H1 (cell line): ENCODE data around the gene MRPS34. TPM values are rescaled to one million over a fixed set of nuclear protein-coding genes. Genes with fewer than 3 reads are reported as not detected.

Experiments
- CTCF ChIA-PET: fragments of 300-600 bp; sonication (Branson Sonifier 250); formaldehyde crosslinking; loops from one replicate; lab custom pipeline; 2021; ENCODE audit not compliant: partially characterized antibody; lab: Charles Lee
- POLR2A ChIA-PET: fragments of 300-600 bp; sonication (Branson Sonifier 250); formaldehyde crosslinking; loops from one replicate; lab custom pipeline; 2021; ENCODE audit warnings: inconsistent platforms; ENCODE audit not compliant: partially characterized antibody; lab: Charles Lee
- DNase-seq, 2 experiments: peaks; one replicate each; pipeline versions ENCODE4 v3.0.0 to v3.0.0-alpha.2; 2010 to 2022; ENCODE audit warnings: low spot score in 2 of 2, low read depth in 1 of 2, mixed read lengths in 1 of 2
- FAIRE-seq: peaks from 2 replicates; lab custom pipeline; 2011; peaks lifted over from hg19 to GRCh38; lab: Jason Lieb, UNC
- H2AFZ ChIP-seq: 2 replicates; pipeline ENCODE4 v1.8.1; 2012; ENCODE audit warnings: low read length, inconsistent platforms
- H2AK5ac ChIP-seq: 2 replicates; pipeline ENCODE4 v1.6.1; 2013; ENCODE audit warnings: low read depth, low read length
- H2BK120ac ChIP-seq: replicated peaks from 2 replicates; pipeline ENCODE3; 2013; ENCODE audit warnings: low read depth, low read length, inconsistent platforms
- H2BK12ac ChIP-seq: 2 replicates; pipeline ENCODE4 v1.6.1; 2013; ENCODE audit warnings: low read depth, low read length
- H2BK15ac ChIP-seq: 2 replicates; pipeline ENCODE4 v1.6.1; 2013; ENCODE audit warnings: low read length
- H2BK20ac ChIP-seq: 2 replicates; pipeline ENCODE4 v1.6.1; 2013; ENCODE audit warnings: low read length
- H2BK5ac ChIP-seq: 2 replicates; pipeline ENCODE4 v1.6.1; 2013; ENCODE audit warnings: low read depth, low read length
- H3K14ac ChIP-seq: 2 replicates; pipeline ENCODE4 v1.6.1; 2013; ENCODE audit warnings: inconsistent platforms; ENCODE audit not compliant: insufficient read length
- H3K18ac ChIP-seq: 2 replicates; pipeline ENCODE4 v1.6.1; 2013; ENCODE audit warnings: low read length; ENCODE audit errors: extremely low read depth
- H3K23ac ChIP-seq: 2 replicates; pipeline ENCODE4 v1.6.1; 2013; ENCODE audit warnings: inconsistent platforms; ENCODE audit not compliant: insufficient read length
- H3K23me2 ChIP-seq: 2 replicates; pipeline ENCODE4 v1.6.1; 2013; ENCODE audit warnings: low read depth, low read length
- H3K27ac ChIP-seq: 2 replicates; pipeline ENCODE4 v1.6.1; 2011; ENCODE audit warnings: low read depth, low read length, inconsistent platforms
- H3K27me3 ChIP-seq, 4 experiments: replicated peaks in 1 of 4; 1 replicate in 1 of 4; 2 replicates in 3 of 4; pipeline versions ENCODE4 v1.6.1 to v1.8.1; 2011 to 2013; ENCODE audit warnings: low read length in 3 of 4, mild to moderate bottlenecking in 3 of 4, inconsistent platforms in 2 of 4, mixed read lengths in 2 of 4, moderate library complexity in 1 of 4; ENCODE audit not compliant: control insufficient read depth in 3 of 4, insufficient read depth in 3 of 4; ENCODE audit errors: extremely low read depth in 1 of 4
- H3K36me3 ChIP-seq, 4 experiments: 2 replicates each; pipeline versions ENCODE4 v1.6.1 to v1.8.1; 2011 to 2013; ENCODE audit warnings: mild to moderate bottlenecking in 4 of 4, low read length in 3 of 4, moderate library complexity in 2 of 4, control low read depth in 1 of 4, inconsistent platforms in 1 of 4; ENCODE audit not compliant: insufficient read depth in 4 of 4, control insufficient read depth in 2 of 4
- H3K4ac ChIP-seq: replicated peaks from 2 replicates; pipeline ENCODE3; 2013; ENCODE audit warnings: low read length, low read depth, mixed read lengths, inconsistent platforms; ENCODE audit not compliant: insufficient read length
- H3K4me1 ChIP-seq, 4 experiments: replicated peaks in 1 of 4; 1 replicate in 1 of 4; 2 replicates in 3 of 4; pipeline versions ENCODE4 v1.6.1 to v1.8.1; 2011 to 2013; ENCODE audit warnings: low read length in 3 of 4, inconsistent platforms in 2 of 4, mixed read lengths in 1 of 4; ENCODE audit not compliant: insufficient read depth in 4 of 4, control insufficient read depth in 3 of 4
- H3K4me2 ChIP-seq, 2 experiments: 2 replicates each; pipeline versions ENCODE4 v1.6.1 to v1.8.1; 2011 to 2013; ENCODE audit warnings: low read depth in 2 of 2, low read length in 2 of 2, control low read depth in 1 of 2, inconsistent platforms in 1 of 2, mild to moderate bottlenecking in 1 of 2; ENCODE audit not compliant: insufficient read depth in 1 of 2
- H3K4me3 ChIP-seq, 4 experiments: fragments of 200-600, 300-600 bp in 1 of 4; sonication (generic), shearing (Covaris generic), sonication (Bioruptor Twin) in 1 of 4; 2 replicates each; pipeline versions ENCODE4 v1.5.1 to v1.8.1; 2011 to 2016; ENCODE audit warnings: low read length in 4 of 4, low read depth in 3 of 4, control low read depth in 2 of 4, inconsistent platforms in 2 of 4, mild to moderate bottlenecking in 2 of 4, mixed read lengths in 1 of 4, moderate library complexity in 1 of 4; ENCODE audit not compliant: insufficient read depth in 2 of 4; ENCODE audit errors: extremely low read depth in 1 of 4
- H3K56ac ChIP-seq: replicated peaks from 2 replicates; pipeline ENCODE3; 2013; ENCODE audit warnings: low read depth, mild to moderate bottlenecking, mixed read lengths, low read length, inconsistent platforms; ENCODE audit not compliant: insufficient read length
- H3K79me1 ChIP-seq: 2 replicates; pipeline ENCODE4 v1.6.1; 2013; ENCODE audit warnings: low read depth, low read length, control low read depth
- H3K79me2 ChIP-seq, 2 experiments: 2 replicates each; pipeline versions ENCODE4 v1.6.1 to v1.8.1; 2012 to 2013; ENCODE audit warnings: low read length in 2 of 2, mild to moderate bottlenecking in 2 of 2, inconsistent platforms in 1 of 2; ENCODE audit not compliant: insufficient read depth in 2 of 2, control insufficient read depth in 1 of 2
- H3K9ac ChIP-seq, 4 experiments: replicated peaks in 1 of 4; 1 replicate in 1 of 4; 2 replicates in 3 of 4; pipeline versions ENCODE4 v1.6.1 to v1.8.1; 2011 to 2013; ENCODE audit warnings: low read depth in 3 of 4, low read length in 3 of 4, control low read depth in 2 of 4, mild to moderate bottlenecking in 2 of 4, moderate library complexity in 2 of 4, inconsistent platforms in 1 of 4; ENCODE audit errors: extremely low read depth in 1 of 4
- H3K9me3 ChIP-seq, 2 experiments: 2 replicates each; pipeline versions ENCODE4 v1.6.1 to v1.8.1; 2012 to 2013; ENCODE audit warnings: mild to moderate bottlenecking in 2 of 2, moderate library complexity in 2 of 2, control low read depth in 1 of 2, inconsistent platforms in 1 of 2, low read depth in 1 of 2, low read length in 1 of 2, mixed read lengths in 1 of 2; ENCODE audit not compliant: insufficient read depth in 2 of 2
- H4K20me1 ChIP-seq, 2 experiments: replicated peaks in 1 of 2; 2 replicates each; pipeline versions ENCODE3 to v1.8.1; 2011 to 2013; ENCODE audit warnings: inconsistent platforms in 2 of 2, low read length in 2 of 2, mild to moderate bottlenecking in 1 of 2; ENCODE audit not compliant: insufficient read depth in 2 of 2, control insufficient read depth in 1 of 2
- H4K5ac ChIP-seq: 2 replicates; pipeline ENCODE4 v1.6.1; 2013; ENCODE audit warnings: low read length, low read depth, mixed read lengths, inconsistent platforms; ENCODE audit not compliant: insufficient read length
- H4K8ac ChIP-seq: 2 replicates; pipeline ENCODE4 v1.8.0; 2013; ENCODE audit warnings: mild to moderate bottlenecking, moderate library complexity, low read length, inconsistent platforms; ENCODE audit not compliant: insufficient read depth; ENCODE audit errors: extremely low read depth
- H4K91ac ChIP-seq: replicated peaks from 2 replicates; pipeline ENCODE3; 2013; ENCODE audit warnings: low read length, mixed read lengths, inconsistent platforms; ENCODE audit not compliant: insufficient read length
- CBX5 ChIP-seq: fragments of 300-800, 300-1000 bp; sonication (generic); IDR thresholded peaks from 2 replicates; pipeline ENCODE4 v1.7.1; 2016; ENCODE audit warnings: antibody characterized with exemption, low read length, low read depth
- EZH2 ChIP-seq: fragments of 200-600 bp; sonication (generic); IDR thresholded peaks from 2 replicates; pipeline ENCODE4 v1.7.1; 2012; ENCODE audit warnings: low read depth, mild to moderate bottlenecking, moderate library complexity, low read length, inconsistent platforms; ENCODE audit not compliant: severe bottlenecking
- JUND ChIP-seq: IDR thresholded peaks from 2 replicates; pipeline ENCODE4 v1.6.1; 2011; ENCODE audit warnings: mild to moderate bottlenecking, improper control_type of control experiment, low read length
- KDM4A ChIP-seq: IDR thresholded peaks from one replicate; pipeline ENCODE4 v1.7.1; 2012; ENCODE audit warnings: low read depth, mild to moderate bottlenecking, moderate library complexity, low read length, inconsistent platforms; ENCODE audit not compliant: severe bottlenecking
- RAD21 ChIP-seq, 2 experiments: IDR thresholded peaks in 1 of 2; conservative IDR thresholded peaks in 1 of 2; 2 replicates each; pipeline ENCODE4 v1.6.1; 2011; ENCODE audit warnings: low read depth in 2 of 2, low read length in 2 of 2, improper control_type of control experiment in 1 of 2, inconsistent platforms in 1 of 2, mild to moderate bottlenecking in 1 of 2, moderate library complexity in 1 of 2
- WGBS, 2 experiments: shearing (Covaris generic) in 1 of 2; methylation state at CpG; one replicate each; pipeline versions ENCODE4 v1.1.6 to v1.1.7; 2013 to 2015; ENCODE audit warnings: low lambda C conversion rate in 2 of 2, mixed read lengths in 2 of 2, inconsistent platforms in 1 of 2, low coverage in 1 of 2, missing lambda C conversion rate in 1 of 2; ENCODE audit not compliant: insufficient replicate concordance in 2 of 2, insufficient coverage in 1 of 2, insufficient read length in 1 of 2; ENCODE audit errors: extremely low coverage in 1 of 2, missing lambda C conversion rate in 1 of 2; 5-methylcytosine and 5-hydroxymethylcytosine counted together
- polyA plus RNA-seq, 7 experiments: library from polyadenylated mRNA; depleted of rRNA in 3 of 7; stranded (reverse) in 5 of 7; unstranded in 2 of 7; fragments of >200 nt in 5 of 7; fragments of 200-250 nt in 2 of 7; gene quantifications; 1 replicate in 5 of 7; 2 replicates in 1 of 7; 4 replicates in 1 of 7; pipeline versions ENCODE4 v1.2.1 to v1.2.3, GENCODE V29; 2011 to 2013; ENCODE audit warnings: missing spikeins in 2 of 7, mixed read lengths in 2 of 7
- total RNA-seq: library from RNA; stranded (reverse); fragmentation: NEBNext Ultra II Directional; extraction: Animal tissue kit (Norgen Biotek cat#: 25700); gene quantifications from 2 replicates; pipeline ENCODE4 v1.2.1, GENCODE V29; 2021

Gene MRPS34
- total and polyA plus RNA-seq, 2 of the 8 experiments (the other 6 are each of a cell fraction or from before 2014, with no cell fraction given), result 168 to 252 TPM

GRCh38 chr16:1810106-1810505 lies 37.2 kb upstream of the MRPS34 start:
- Histone ChIP-seq H3K4ac (no peak overlapping the region), H3K27me3 (no peaks in the 10 kb centered on the region), H3K23me2 (no peaks in the 10 kb centered on the region), H2BK15ac (no peak overlapping the region), H2BK20ac (no peak overlapping the region), H4K8ac (no peak overlapping the region), H3K27ac (no peak overlapping the region), H4K91ac (no peak overlapping the region), H3K23ac (no peak overlapping the region), H3K36me3 (no peaks in the 10 kb centered on the region; a peak in 1 of 8 replicates), H3K4me3 (no peak overlapping the region), H3K9me3 (peaks cover 2 to 3% of the 10 kb centered on the region in 2 experiments; a peak in 1 of 4 replicates), H3K56ac (no peak overlapping the region), H2BK120ac (no peak overlapping the region), H3K79me2 (no peaks in the 10 kb centered on the region), H3K14ac (no peak overlapping the region), H3K4me1 (no peaks in the 10 kb centered on the region; a peak in 2 of 7 replicates), H2BK12ac (no peak overlapping the region), H3K9ac (no peak overlapping the region), H3K4me2 (no peak overlapping the region), H4K5ac (no peak overlapping the region)
- DNase-seq, result no peak
- POLR2A ChIA-PET, result interaction anchor here (1.4 kb wide), 1 partner anchor 151 kb away, joined by 4 read pairs; no protein-coding TSS in a partner anchor
- TF ChIP-seq RAD21 (IDR thresholded peaks at IDR 0.05 in 1 of 2, conservative IDR thresholded peaks at IDR 0.05 in 1 of 2; ENCODE audit: low read depth in 2 of 2, low read length in 2 of 2) (no peak), JUND (no peak), KDM4A (no peak), CBX5 (no peak), EZH2 (no peak)
- TF ChIP-seq, all 59 proteins: peak for 0
- CTCF ChIA-PET, result interaction anchor here (1.0 to 2.0 kb wide), 7 partner anchors 9 to 77 kb away, joined by 3 to 7 read pairs (median 5); partner anchors contain the start of genes IGFALS, NUBP2 and SPSB3
- H2AFZ ChIP-seq, result no peak overlapping the region
- FAIRE-seq, result no peak
- whole genome bisulfite sequencing, 2 experiments, result 89% methylated on average over 16 of the region's 16 CpGs; no CpG with 5 or more reads in 1 of the 2 experiments
- no peak overlapping the region for H2BK5ac ChIP-seq
- peaks cover 0 to 2% of the 10 kb centered on the region in 2 experiments for H4K20me1 ChIP-seq
- H2AK5ac ChIP-seq, result no peak overlapping the region
- no peaks in the 10 kb centered on the region for H3K79me1 ChIP-seq
- H3K18ac ChIP-seq, result no peak overlapping the region
